HG03575 (cell line): Measurements from ENCODE around the gene FOXN3.

Source experiments
- ATAC-seq: cut with Tn5 transposase; IDR thresholded peaks from one replicate; pipeline ENCODE4 v1.9.1; 2021; ENCODE audit not compliant: unreplicated experiment, insufficient number of reproducible peaks, low FRiP score; ENCODE audit errors: extremely low read depth

Gene FOXN3

GRCh38 chr14:89435892-89436656 is 19.0 kb upstream of the FOXN3 start:
- ATAC-seq = no peak

GRCh38 chr14:89435492-89435891 is 18.5 kb upstream of the FOXN3 start:
- no peak for ATAC-seq

GRCh38 chr14:89432226-89432625 is 15.2 kb upstream of the FOXN3 start:
- ATAC-seq = no peak

- peak; percentile 76 for ATAC-seq
Measured at GRCh38 chr14:89430391-89431236, 13.6 kb upstream of the FOXN3 start.

- ATAC-seq = no peak
Measured at GRCh38 chr14:89429199-89430181, 12.5 kb upstream of the FOXN3 start.

GRCh38 chr14:89428546-89429198 is 11.6 kb upstream of the FOXN3 start:
- no peak for ATAC-seq

- ATAC-seq = no peak
Measured at GRCh38 chr14:89428173-89428523, 11.1 kb upstream of the FOXN3 start.

GRCh38 chr14:89427426-89428172 is 10.6 kb upstream of the FOXN3 start:
- ATAC-seq = no peak

- ATAC-seq = no peak
Measured at GRCh38 chr14:89425931-89426330, 8.9 kb upstream of the FOXN3 start.

GRCh38 chr14:89424241-89424640 is 7.2 kb upstream of the FOXN3 start:
- no peak for ATAC-seq

GRCh38 chr14:89422952-89423345 is 5.9 kb upstream of the FOXN3 start:
- no peak for ATAC-seq

GRCh38 chr14:89422181-89422951 is 5.3 kb upstream of the FOXN3 start:
- no peak for ATAC-seq

GRCh38 chr14:89420502-89420901 is 3.5 kb upstream of the FOXN3 start:
- ATAC-seq = no peak

GRCh38 chr14:89419973-89420482 is 3.0 kb upstream of the FOXN3 start:
- ATAC-seq = no peak

- no peak for ATAC-seq
Measured at GRCh38 chr14:89418976-89419375, 1.9 kb upstream of the FOXN3 start.

GRCh38 chr14:89418452-89418851 is 1.4 kb upstream of the FOXN3 start:
- ATAC-seq = no peak

- ATAC-seq = peak; percentile 32
Measured at GRCh38 chr14:89417465-89418225, 612 bp upstream of the FOXN3 start.
